SK-N-MC (cell line): ENCODE data around the gene LSAMP.

Experiments
- EZH2 ChIP-seq: fragments of 200-600 bp; sonication (generic); IDR thresholded peaks from one replicate; pipeline ENCODE4 v1.6.1; 2017; ENCODE audit warnings: antibody characterized with exemption
- FOXP2 ChIP-seq: optimal IDR thresholded peaks from 2 replicates; pipeline ENCODE3; 2011; ENCODE audit warnings: mild to moderate bottlenecking, moderate library complexity; ENCODE audit not compliant: insufficient read depth; ENCODE audit errors: extremely low read length, control extremely low read depth
- POLR2AphosphoS5 ChIP-seq: IDR thresholded peaks from 2 replicates; pipeline ENCODE4 v1.6.1; 2012; ENCODE audit warnings: mild to moderate bottlenecking, low read depth, low read length, borderline replicate concordance

DNA sequence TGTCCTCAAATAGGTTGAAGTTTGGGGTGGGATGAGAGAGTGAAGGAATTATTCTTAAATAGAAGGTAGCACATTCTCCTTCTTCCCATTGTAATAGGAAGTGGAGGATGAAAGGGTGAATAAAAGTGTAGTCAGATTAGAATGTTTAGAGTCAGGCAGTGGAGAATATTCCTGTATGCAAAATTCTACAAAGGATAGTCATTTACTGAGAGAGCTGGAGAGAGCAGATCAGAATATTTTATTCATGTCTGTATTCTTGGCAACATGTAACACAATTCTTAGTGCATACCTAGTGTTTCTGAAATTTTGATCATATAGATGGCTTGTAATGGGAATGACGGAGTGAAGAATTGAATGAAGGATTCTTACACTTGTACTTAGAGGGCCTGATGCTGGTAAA lies 139.1 kb downstream of the LSAMP start:
- TF ChIP-seq EZH2 (no peak), POLR2AphosphoS5 (no peak), FOXP2 (no peak)
